Endothelial cell of umbilical vein (primary cell): ENCODE data around the gene ZNF385D. TPM values are rescaled to one million over a fixed set of nuclear protein-coding genes. Genes with fewer than 3 reads are reported as not detected.

Experiments
- BruUV-seq: library from RNA; stranded (reverse); fragments of 400-500 nt; replicated peaks from 2 replicates; lab custom pipeline; 2021; lab: Mats Ljungman, UMichigan
- CTCF ChIA-PET: fragments of 300-600, 350-600 bp; sonication (Branson Sonifier 250); formaldehyde crosslinking; loops from one replicate; lab custom pipeline; 2021; ENCODE audit warnings: antibody characterized with exemption, inconsistent platforms; lab: Charles Lee
- POLR2A ChIA-PET: fragments of 300-600, 350-600 bp; sonication (Branson Sonifier 250); formaldehyde crosslinking; loops from one replicate; lab custom pipeline; 2021; ENCODE audit warnings: antibody characterized with exemption, inconsistent platforms; lab: Charles Lee
- DNase-seq: peaks from one replicate; pipeline ENCODE4 v3.0.0-alpha.2; 2011; ENCODE audit warnings: low read depth, low spot score
- FAIRE-seq: peaks from 2 replicates; lab custom pipeline; 2011; peaks lifted over from hg19 to GRCh38; lab: Jason Lieb, UNC
- H2AFZ ChIP-seq: 2 replicates; pipeline ENCODE4 v1.6.0; 2012; ENCODE audit warnings: low read depth, low read length, control low read depth, inconsistent platforms
- H3K27ac ChIP-seq: 2 replicates; pipeline ENCODE4 v1.5.1; 2011; ENCODE audit warnings: low read depth, mild to moderate bottlenecking, control low read depth, low read length, moderate library complexity; ENCODE audit not compliant: insufficient read depth
- H3K27me3 ChIP-seq, 2 experiments: 2 replicates each; pipeline versions ENCODE4 v1.6.0 to v1.6.1; 2011; ENCODE audit warnings: low read length in 2 of 2, mixed read lengths in 1 of 2; ENCODE audit not compliant: control insufficient read depth in 2 of 2, insufficient read depth in 2 of 2
- H3K36me3 ChIP-seq, 2 experiments: 2 replicates in 1 of 2; 3 replicates in 1 of 2; pipeline ENCODE4 v1.5.1; 2011; ENCODE audit warnings: low read length in 2 of 2, mild to moderate bottlenecking in 1 of 2, moderate library complexity in 1 of 2; ENCODE audit not compliant: control insufficient read depth in 2 of 2, insufficient read depth in 2 of 2; ENCODE audit errors: extremely low read depth in 1 of 2
- H3K4me1 ChIP-seq: 3 replicates; pipeline ENCODE4 v1.5.1; 2011; ENCODE audit warnings: mild to moderate bottlenecking, low read length; ENCODE audit not compliant: control insufficient read depth, insufficient read depth; ENCODE audit errors: extremely low read depth
- H3K4me2 ChIP-seq: 2 replicates; pipeline ENCODE4 v1.6.1; 2011; ENCODE audit warnings: low read length, control low read depth, mixed read lengths; ENCODE audit not compliant: insufficient read depth
- H3K4me3 ChIP-seq, 3 experiments: fragments of 200-600 bp in 1 of 3; sonication (generic), shearing (Covaris generic) in 1 of 3; replicated peaks in 1 of 3; 2 replicates each; pipeline ENCODE4 v1.5.1; 2011 to 2016; ENCODE audit warnings: control low read depth in 3 of 3, low read length in 3 of 3, mild to moderate bottlenecking in 2 of 3, inconsistent platforms in 1 of 3, low read depth in 1 of 3, moderate library complexity in 1 of 3; ENCODE audit not compliant: insufficient read depth in 1 of 3
- H3K79me2 ChIP-seq: 2 replicates; pipeline ENCODE4 v1.6.0; 2012; ENCODE audit warnings: low read length, inconsistent platforms; ENCODE audit not compliant: control insufficient read depth, insufficient read depth
- H3K9ac ChIP-seq: replicated peaks from 2 replicates; pipeline ENCODE3; 2011; ENCODE audit warnings: low read length, control low read depth; ENCODE audit not compliant: insufficient read depth; ENCODE audit errors: extremely low read depth
- H3K9me1 ChIP-seq: replicated peaks from 3 replicates; pipeline ENCODE4 v1.6.0; 2011; ENCODE audit warnings: mild to moderate bottlenecking, low read length; ENCODE audit not compliant: control insufficient read depth, insufficient read depth; ENCODE audit errors: extremely low read depth
- H3K9me3 ChIP-seq: replicated peaks from 2 replicates; pipeline ENCODE4 v1.5.1; 2012; ENCODE audit warnings: low read length, inconsistent platforms; ENCODE audit not compliant: control insufficient read depth, insufficient read depth
- H4K20me1 ChIP-seq: replicated peaks from 2 replicates; pipeline ENCODE3; 2011; ENCODE audit warnings: mild to moderate bottlenecking, low read length; ENCODE audit not compliant: control insufficient read depth, insufficient read depth; ENCODE audit errors: extremely low read depth
- EZH2 ChIP-seq: IDR thresholded peaks from 2 replicates; pipeline ENCODE4 v1.6.1; 2012; ENCODE audit warnings: borderline replicate concordance, low read depth, mild to moderate bottlenecking, moderate library complexity, low read length, inconsistent platforms; ENCODE audit not compliant: severe bottlenecking
- FOS ChIP-seq: IDR thresholded peaks from 2 replicates; pipeline ENCODE4 v1.6.1; 2011; ENCODE audit warnings: mild to moderate bottlenecking, low read length, moderate library complexity, borderline replicate concordance; ENCODE audit not compliant: insufficient read depth
- GATA2 ChIP-seq: IDR thresholded peaks from 2 replicates; pipeline ENCODE4 v1.7.0; 2011; ENCODE audit warnings: low read depth, mild to moderate bottlenecking, moderate library complexity, mixed read lengths, low read length; ENCODE audit not compliant: insufficient read length, insufficient read depth
- JUN ChIP-seq: IDR thresholded peaks from 2 replicates; pipeline ENCODE4 v1.6.1; 2011; ENCODE audit warnings: borderline replicate concordance, low read depth; ENCODE audit not compliant: insufficient read length, insufficient read depth
- MYC ChIP-seq: IDR thresholded peaks from one replicate; pipeline ENCODE4 v1.6.1; 2011; ENCODE audit warnings: mild to moderate bottlenecking, low read depth, low read length
- POLR2A ChIP-seq: IDR thresholded peaks from 2 replicates; pipeline ENCODE4 v1.6.1; 2012; ENCODE audit warnings: low read depth, mild to moderate bottlenecking, control low read depth, low read length
- POLR2AphosphoS5 ChIP-seq: IDR thresholded peaks from 2 replicates; pipeline ENCODE4 v1.6.1; 2012; ENCODE audit warnings: low read depth, mild to moderate bottlenecking, control low read depth, low read length, moderate library complexity; ENCODE audit not compliant: insufficient read depth
- dilution Hi-C: fragments of 300-500 bp; cut with MboI; formaldehyde crosslinking; loops from one replicate; pipeline ENCODE4 v1.15.0; 2019; ENCODE audit warnings: low sequenced_read_pairs; ENCODE audit not compliant: extremely low pct_ligation_motif_present
- intact Hi-C: fragments of 100-400 bp; cut with micrococcal nuclease; formaldehyde crosslinking; loops from one replicate; pipeline ENCODE4 v1.10.0; 2022
- polyA plus RNA-seq, 4 experiments: library from polyadenylated mRNA; depleted of rRNA in 3 of 4; stranded (reverse) in 3 of 4; unstranded in 1 of 4; fragments of >200 nt; gene quantifications; 2 replicates each; pipeline versions ENCODE4 v1.2.1 to v1.2.3, GENCODE V29; 2011 to 2012; ENCODE audit warnings: missing spikeins in 1 of 4
- total RNA-seq: library from RNA; stranded (reverse); gene quantifications from 2 replicates; pipeline ENCODE4 v1.2.3, GENCODE V29; 2021
- TF ChIP-seq, protein P1 (sequence below), 2 donors: IDR thresholded peaks; 1 replicate in 1 of 2; 2 replicates in 1 of 2; pipeline ENCODE4 v1.5.1; 2011; ENCODE audit warnings: low read length in 2 of 2, mild to moderate bottlenecking in 2 of 2, moderate library complexity in 2 of 2, control low read depth in 1 of 2, inconsistent platforms in 1 of 2, low read depth in 1 of 2; ENCODE audit not compliant: insufficient read depth in 1 of 2; ENCODE audit errors: extremely low read depth in 1 of 2
- TF ChIP-seq, protein P2 (sequence below): IDR thresholded peaks from 2 replicates; pipeline ENCODE4 v1.6.1; 2011; ENCODE audit not compliant: insufficient read depth, insufficient read length

ZNF385D gene
- total and polyA plus RNA-seq, 2 donors (not counting 3 experiments of a cell fraction or from before 2014, with no cell fraction given) = not detected

GRCh38 chr3:21755896-21756295, 4.9 kb upstream of the ZNF385D start:
- TF ChIP-seq, protein P1, sequence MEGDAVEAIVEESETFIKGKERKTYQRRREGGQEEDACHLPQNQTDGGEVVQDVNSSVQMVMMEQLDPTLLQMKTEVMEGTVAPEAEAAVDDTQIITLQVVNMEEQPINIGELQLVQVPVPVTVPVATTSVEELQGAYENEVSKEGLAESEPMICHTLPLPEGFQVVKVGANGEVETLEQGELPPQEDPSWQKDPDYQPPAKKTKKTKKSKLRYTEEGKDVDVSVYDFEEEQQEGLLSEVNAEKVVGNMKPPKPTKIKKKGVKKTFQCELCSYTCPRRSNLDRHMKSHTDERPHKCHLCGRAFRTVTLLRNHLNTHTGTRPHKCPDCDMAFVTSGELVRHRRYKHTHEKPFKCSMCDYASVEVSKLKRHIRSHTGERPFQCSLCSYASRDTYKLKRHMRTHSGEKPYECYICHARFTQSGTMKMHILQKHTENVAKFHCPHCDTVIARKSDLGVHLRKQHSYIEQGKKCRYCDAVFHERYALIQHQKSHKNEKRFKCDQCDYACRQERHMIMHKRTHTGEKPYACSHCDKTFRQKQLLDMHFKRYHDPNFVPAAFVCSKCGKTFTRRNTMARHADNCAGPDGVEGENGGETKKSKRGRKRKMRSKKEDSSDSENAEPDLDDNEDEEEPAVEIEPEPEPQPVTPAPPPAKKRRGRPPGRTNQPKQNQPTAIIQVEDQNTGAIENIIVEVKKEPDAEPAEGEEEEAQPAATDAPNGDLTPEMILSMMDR (IDR thresholded peaks at IDR 0.05; ENCODE audit: extremely low read depth in 1 of 2, insufficient read depth in 1 of 2, low read depth in 1 of 2, low read length in 2 of 2) = no peak
- TF ChIP-seq, protein P2, sequence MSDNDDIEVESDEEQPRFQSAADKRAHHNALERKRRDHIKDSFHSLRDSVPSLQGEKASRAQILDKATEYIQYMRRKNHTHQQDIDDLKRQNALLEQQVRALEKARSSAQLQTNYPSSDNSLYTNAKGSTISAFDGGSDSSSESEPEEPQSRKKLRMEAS = no peak
- TF ChIP-seq FOS (no peak), POLR2AphosphoS5 (no peak), POLR2A (no peak), EZH2 (no peak), MYC (no peak), JUN (no peak), GATA2 (no peak)
- Histone ChIP-seq H3K79me2 (no peaks in the 10 kb centered on the region), H3K4me1 (no peaks in the 10 kb centered on the region), H3K36me3 (no peaks in the 10 kb centered on the region), H3K4me2 (no peak overlapping the region), H3K27me3 (peaks cover 0 to 5% of the 10 kb centered on the region in 2 experiments), H3K9ac (no peak overlapping the region), H3K27ac (no peak overlapping the region), H3K4me3 (no peak overlapping the region), H4K20me1 (no peaks in the 10 kb centered on the region), H3K9me1 (no peaks in the 10 kb centered on the region), H3K9me3 (no peaks in the 10 kb centered on the region), H2AFZ (no peak overlapping the region)
- DNase-seq = no peak
- no TSS peak for BruUV-seq
- POLR2A ChIA-PET = no interaction called here
- no peak for FAIRE-seq
- dilution Hi-C loops (no loop called here), intact Hi-C loops (no loop called here)
- CTCF ChIA-PET = no interaction called here
